ENCODE measurements around the gene LYZL4.

- no peak for TF ChIP-seq CTCF (IDR thresholded peaks at IDR 0.05; ENCODE audit: insufficient read depth, low read length)
- TF ChIP-seq, protein P1, sequence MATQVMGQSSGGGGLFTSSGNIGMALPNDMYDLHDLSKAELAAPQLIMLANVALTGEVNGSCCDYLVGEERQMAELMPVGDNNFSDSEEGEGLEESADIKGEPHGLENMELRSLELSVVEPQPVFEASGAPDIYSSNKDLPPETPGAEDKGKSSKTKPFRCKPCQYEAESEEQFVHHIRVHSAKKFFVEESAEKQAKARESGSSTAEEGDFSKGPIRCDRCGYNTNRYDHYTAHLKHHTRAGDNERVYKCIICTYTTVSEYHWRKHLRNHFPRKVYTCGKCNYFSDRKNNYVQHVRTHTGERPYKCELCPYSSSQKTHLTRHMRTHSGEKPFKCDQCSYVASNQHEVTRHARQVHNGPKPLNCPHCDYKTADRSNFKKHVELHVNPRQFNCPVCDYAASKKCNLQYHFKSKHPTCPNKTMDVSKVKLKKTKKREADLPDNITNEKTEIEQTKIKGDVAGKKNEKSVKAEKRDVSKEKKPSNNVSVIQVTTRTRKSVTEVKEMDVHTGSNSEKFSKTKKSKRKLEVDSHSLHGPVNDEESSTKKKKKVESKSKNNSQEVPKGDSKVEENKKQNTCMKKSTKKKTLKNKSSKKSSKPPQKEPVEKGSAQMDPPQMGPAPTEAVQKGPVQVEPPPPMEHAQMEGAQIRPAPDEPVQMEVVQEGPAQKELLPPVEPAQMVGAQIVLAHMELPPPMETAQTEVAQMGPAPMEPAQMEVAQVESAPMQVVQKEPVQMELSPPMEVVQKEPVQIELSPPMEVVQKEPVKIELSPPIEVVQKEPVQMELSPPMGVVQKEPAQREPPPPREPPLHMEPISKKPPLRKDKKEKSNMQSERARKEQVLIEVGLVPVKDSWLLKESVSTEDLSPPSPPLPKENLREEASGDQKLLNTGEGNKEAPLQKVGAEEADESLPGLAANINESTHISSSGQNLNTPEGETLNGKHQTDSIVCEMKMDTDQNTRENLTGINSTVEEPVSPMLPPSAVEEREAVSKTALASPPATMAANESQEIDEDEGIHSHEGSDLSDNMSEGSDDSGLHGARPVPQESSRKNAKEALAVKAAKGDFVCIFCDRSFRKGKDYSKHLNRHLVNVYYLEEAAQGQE (IDR thresholded peaks at IDR 0.05; ENCODE audit: insufficient replicate concordance, low read depth), result no peak
Observed at GRCh38 chr3:42421818-42422796, 11.7 kb upstream of the LYZL4 start.
